Endothelial cell of umbilical vein (primary cell): ENCODE results near the gene ATG14. TPM values are rescaled to one million over a fixed set of nuclear protein-coding genes. Genes with fewer than 3 reads are reported as not detected.

Experiments
- BruUV-seq: library from RNA; stranded (reverse); fragments of 400-500 nt; replicated peaks from 2 replicates; lab custom pipeline; 2021; lab: Mats Ljungman, UMichigan
- CTCF ChIA-PET: fragments of 300-600, 350-600 bp; sonication (Branson Sonifier 250); formaldehyde crosslinking; loops from one replicate; lab custom pipeline; 2021; ENCODE audit warnings: antibody characterized with exemption, inconsistent platforms; lab: Charles Lee
- POLR2A ChIA-PET: fragments of 300-600, 350-600 bp; sonication (Branson Sonifier 250); formaldehyde crosslinking; loops from one replicate; lab custom pipeline; 2021; ENCODE audit warnings: antibody characterized with exemption, inconsistent platforms; lab: Charles Lee
- DNase-seq: peaks from one replicate; pipeline ENCODE4 v3.0.0-alpha.2; 2011; ENCODE audit warnings: low read depth, low spot score
- FAIRE-seq: peaks from 2 replicates; lab custom pipeline; 2011; peaks lifted over from hg19 to GRCh38; lab: Jason Lieb, UNC
- H2AFZ ChIP-seq: 2 replicates; pipeline ENCODE4 v1.6.0; 2012; ENCODE audit warnings: low read depth, low read length, control low read depth, inconsistent platforms
- H3K27ac ChIP-seq: 2 replicates; pipeline ENCODE4 v1.5.1; 2011; ENCODE audit warnings: low read depth, mild to moderate bottlenecking, control low read depth, low read length, moderate library complexity; ENCODE audit not compliant: insufficient read depth
- H3K27me3 ChIP-seq, 2 experiments: 2 replicates each; pipeline versions ENCODE4 v1.6.0 to v1.6.1; 2011; ENCODE audit warnings: low read length in 2 of 2, mixed read lengths in 1 of 2; ENCODE audit not compliant: control insufficient read depth in 2 of 2, insufficient read depth in 2 of 2
- H3K36me3 ChIP-seq, 2 experiments: 2 replicates in 1 of 2; 3 replicates in 1 of 2; pipeline ENCODE4 v1.5.1; 2011; ENCODE audit warnings: low read length in 2 of 2, mild to moderate bottlenecking in 1 of 2, moderate library complexity in 1 of 2; ENCODE audit not compliant: control insufficient read depth in 2 of 2, insufficient read depth in 2 of 2; ENCODE audit errors: extremely low read depth in 1 of 2
- H3K4me1 ChIP-seq: 3 replicates; pipeline ENCODE4 v1.5.1; 2011; ENCODE audit warnings: mild to moderate bottlenecking, low read length; ENCODE audit not compliant: control insufficient read depth, insufficient read depth; ENCODE audit errors: extremely low read depth
- H3K4me2 ChIP-seq: 2 replicates; pipeline ENCODE4 v1.6.1; 2011; ENCODE audit warnings: low read length, control low read depth, mixed read lengths; ENCODE audit not compliant: insufficient read depth
- H3K4me3 ChIP-seq, 3 experiments: fragments of 200-600 bp in 1 of 3; sonication (generic), shearing (Covaris generic) in 1 of 3; replicated peaks in 1 of 3; 2 replicates each; pipeline ENCODE4 v1.5.1; 2011 to 2016; ENCODE audit warnings: control low read depth in 3 of 3, low read length in 3 of 3, mild to moderate bottlenecking in 2 of 3, inconsistent platforms in 1 of 3, low read depth in 1 of 3, moderate library complexity in 1 of 3; ENCODE audit not compliant: insufficient read depth in 1 of 3
- H3K79me2 ChIP-seq: 2 replicates; pipeline ENCODE4 v1.6.0; 2012; ENCODE audit warnings: low read length, inconsistent platforms; ENCODE audit not compliant: control insufficient read depth, insufficient read depth
- H3K9ac ChIP-seq: replicated peaks from 2 replicates; pipeline ENCODE3; 2011; ENCODE audit warnings: low read length, control low read depth; ENCODE audit not compliant: insufficient read depth; ENCODE audit errors: extremely low read depth
- H3K9me1 ChIP-seq: replicated peaks from 3 replicates; pipeline ENCODE4 v1.6.0; 2011; ENCODE audit warnings: mild to moderate bottlenecking, low read length; ENCODE audit not compliant: control insufficient read depth, insufficient read depth; ENCODE audit errors: extremely low read depth
- H3K9me3 ChIP-seq: replicated peaks from 2 replicates; pipeline ENCODE4 v1.5.1; 2012; ENCODE audit warnings: low read length, inconsistent platforms; ENCODE audit not compliant: control insufficient read depth, insufficient read depth
- H4K20me1 ChIP-seq: replicated peaks from 2 replicates; pipeline ENCODE3; 2011; ENCODE audit warnings: mild to moderate bottlenecking, low read length; ENCODE audit not compliant: control insufficient read depth, insufficient read depth; ENCODE audit errors: extremely low read depth
- EZH2 ChIP-seq: IDR thresholded peaks from 2 replicates; pipeline ENCODE4 v1.6.1; 2012; ENCODE audit warnings: borderline replicate concordance, low read depth, mild to moderate bottlenecking, moderate library complexity, low read length, inconsistent platforms; ENCODE audit not compliant: severe bottlenecking
- FOS ChIP-seq: IDR thresholded peaks from 2 replicates; pipeline ENCODE4 v1.6.1; 2011; ENCODE audit warnings: mild to moderate bottlenecking, low read length, moderate library complexity, borderline replicate concordance; ENCODE audit not compliant: insufficient read depth
- GATA2 ChIP-seq: IDR thresholded peaks from 2 replicates; pipeline ENCODE4 v1.7.0; 2011; ENCODE audit warnings: low read depth, mild to moderate bottlenecking, moderate library complexity, mixed read lengths, low read length; ENCODE audit not compliant: insufficient read length, insufficient read depth
- JUN ChIP-seq: IDR thresholded peaks from 2 replicates; pipeline ENCODE4 v1.6.1; 2011; ENCODE audit warnings: borderline replicate concordance, low read depth; ENCODE audit not compliant: insufficient read length, insufficient read depth
- MYC ChIP-seq: IDR thresholded peaks from one replicate; pipeline ENCODE4 v1.6.1; 2011; ENCODE audit warnings: mild to moderate bottlenecking, low read depth, low read length
- POLR2A ChIP-seq: IDR thresholded peaks from 2 replicates; pipeline ENCODE4 v1.6.1; 2012; ENCODE audit warnings: low read depth, mild to moderate bottlenecking, control low read depth, low read length
- POLR2AphosphoS5 ChIP-seq: IDR thresholded peaks from 2 replicates; pipeline ENCODE4 v1.6.1; 2012; ENCODE audit warnings: low read depth, mild to moderate bottlenecking, control low read depth, low read length, moderate library complexity; ENCODE audit not compliant: insufficient read depth
- dilution Hi-C: fragments of 300-500 bp; cut with MboI; formaldehyde crosslinking; loops from one replicate; pipeline ENCODE4 v1.15.0; 2019; ENCODE audit warnings: low sequenced_read_pairs; ENCODE audit not compliant: extremely low pct_ligation_motif_present
- intact Hi-C: fragments of 100-400 bp; cut with micrococcal nuclease; formaldehyde crosslinking; loops from one replicate; pipeline ENCODE4 v1.10.0; 2022
- polyA plus RNA-seq, 4 experiments: library from polyadenylated mRNA; depleted of rRNA in 3 of 4; stranded (reverse) in 3 of 4; unstranded in 1 of 4; fragments of >200 nt; gene quantifications; 2 replicates each; pipeline versions ENCODE4 v1.2.1 to v1.2.3, GENCODE V29; 2011 to 2012; ENCODE audit warnings: missing spikeins in 1 of 4
- total RNA-seq: library from RNA; stranded (reverse); gene quantifications from 2 replicates; pipeline ENCODE4 v1.2.3, GENCODE V29; 2021
- TF ChIP-seq, protein P1 (sequence below): IDR thresholded peaks from 2 replicates; pipeline ENCODE4 v1.6.1; 2011; ENCODE audit not compliant: insufficient read depth, insufficient read length
- TF ChIP-seq, protein P2 (sequence below), 2 donors: IDR thresholded peaks; 1 replicate in 1 of 2; 2 replicates in 1 of 2; pipeline ENCODE4 v1.5.1; 2011; ENCODE audit warnings: low read length in 2 of 2, mild to moderate bottlenecking in 2 of 2, moderate library complexity in 2 of 2, control low read depth in 1 of 2, inconsistent platforms in 1 of 2, low read depth in 1 of 2; ENCODE audit not compliant: insufficient read depth in 1 of 2; ENCODE audit errors: extremely low read depth in 1 of 2

Gene ATG14
- total and polyA plus RNA-seq, 2 donors (not counting 3 experiments of a cell fraction or from before 2014, with no cell fraction given): 5.9 to 10.0 TPM

DNA sequence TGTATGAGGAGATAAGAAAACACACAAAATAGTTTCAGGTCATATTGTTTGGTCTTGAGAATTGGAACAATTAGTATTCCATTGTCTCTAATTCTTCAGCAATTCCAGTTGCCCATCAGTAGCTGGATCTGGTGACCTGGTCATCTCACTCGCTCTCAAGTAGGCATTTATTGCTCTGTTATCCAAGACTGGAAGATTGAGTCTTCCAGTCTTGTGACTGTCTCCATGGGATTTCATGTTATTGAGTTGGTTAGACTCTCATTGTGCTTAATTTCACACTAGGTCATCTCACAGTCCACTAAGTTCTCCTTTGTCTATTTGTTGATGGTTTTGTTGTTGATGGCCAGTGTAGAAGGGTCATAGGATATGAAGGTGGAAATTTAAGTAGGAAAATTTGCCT is 92.9 kb downstream of the ATG14 start:
- BruUV-seq: no TSS peak
- ChIA-PET POLR2A (no interaction called here), CTCF (interaction anchor here (0.9 to 1.5 kb wide), 3 partner anchors 12 to 73 kb away, joined by 3 read pairs; no protein-coding TSS in a partner anchor)
- intact Hi-C loops (no loop called here), dilution Hi-C loops (no loop called here)
- no peak for FAIRE-seq
- Histone ChIP-seq H3K36me3 (no peaks in the 10 kb centered on the region), H3K9me1 (no peaks in the 10 kb centered on the region), H3K79me2 (no peaks in the 10 kb centered on the region), H3K9me3 (no peaks in the 10 kb centered on the region), H3K4me3 (no peak overlapping the region), H3K4me2 (no peak overlapping the region), H2AFZ (no peak overlapping the region), H3K27me3 (no peaks in the 10 kb centered on the region), H3K27ac (no peak overlapping the region), H3K4me1 (no peaks in the 10 kb centered on the region), H3K9ac (no peak overlapping the region), H4K20me1 (no peaks in the 10 kb centered on the region)
- DNase-seq: no peak
- TF ChIP-seq POLR2A (no peak), FOS (no peak), JUN (no peak), POLR2AphosphoS5 (no peak), MYC (no peak), GATA2 (no peak), EZH2 (no peak)
- TF ChIP-seq, protein P1, sequence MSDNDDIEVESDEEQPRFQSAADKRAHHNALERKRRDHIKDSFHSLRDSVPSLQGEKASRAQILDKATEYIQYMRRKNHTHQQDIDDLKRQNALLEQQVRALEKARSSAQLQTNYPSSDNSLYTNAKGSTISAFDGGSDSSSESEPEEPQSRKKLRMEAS: no peak
- TF ChIP-seq, protein P2, sequence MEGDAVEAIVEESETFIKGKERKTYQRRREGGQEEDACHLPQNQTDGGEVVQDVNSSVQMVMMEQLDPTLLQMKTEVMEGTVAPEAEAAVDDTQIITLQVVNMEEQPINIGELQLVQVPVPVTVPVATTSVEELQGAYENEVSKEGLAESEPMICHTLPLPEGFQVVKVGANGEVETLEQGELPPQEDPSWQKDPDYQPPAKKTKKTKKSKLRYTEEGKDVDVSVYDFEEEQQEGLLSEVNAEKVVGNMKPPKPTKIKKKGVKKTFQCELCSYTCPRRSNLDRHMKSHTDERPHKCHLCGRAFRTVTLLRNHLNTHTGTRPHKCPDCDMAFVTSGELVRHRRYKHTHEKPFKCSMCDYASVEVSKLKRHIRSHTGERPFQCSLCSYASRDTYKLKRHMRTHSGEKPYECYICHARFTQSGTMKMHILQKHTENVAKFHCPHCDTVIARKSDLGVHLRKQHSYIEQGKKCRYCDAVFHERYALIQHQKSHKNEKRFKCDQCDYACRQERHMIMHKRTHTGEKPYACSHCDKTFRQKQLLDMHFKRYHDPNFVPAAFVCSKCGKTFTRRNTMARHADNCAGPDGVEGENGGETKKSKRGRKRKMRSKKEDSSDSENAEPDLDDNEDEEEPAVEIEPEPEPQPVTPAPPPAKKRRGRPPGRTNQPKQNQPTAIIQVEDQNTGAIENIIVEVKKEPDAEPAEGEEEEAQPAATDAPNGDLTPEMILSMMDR (IDR thresholded peaks at IDR 0.05; ENCODE audit: extremely low read depth in 1 of 2, insufficient read depth in 1 of 2, low read depth in 1 of 2, low read length in 2 of 2): no peak
